Stomach smooth muscle (tissue), 2 donors: ENCODE measurements around the gene ZNF512B.
A peak's percentile ranks its signal among the peaks of the same experiment; 100 is the strongest.

Experiments
- H3K27ac ChIP-seq: one replicate; pipeline ENCODE4 v1.7.0; 2013; ENCODE audit warnings: mild to moderate bottlenecking, low read length, inconsistent platforms
- H3K27me3 ChIP-seq, 2 donors: one replicate each; pipeline ENCODE4 v1.7.0; 2013; ENCODE audit warnings: low read length in 2 of 2; ENCODE audit not compliant: insufficient read depth in 2 of 2, control insufficient read depth in 1 of 2
- H3K36me3 ChIP-seq, 2 donors: one replicate each; pipeline ENCODE4 v1.7.0; 2013; ENCODE audit warnings: low read length in 2 of 2; ENCODE audit not compliant: control insufficient read depth in 2 of 2, insufficient read depth in 2 of 2
- H3K4me1 ChIP-seq: one replicate; pipeline ENCODE4 v1.7.0; 2013; ENCODE audit warnings: low read length; ENCODE audit not compliant: control insufficient read depth, insufficient read depth
- H3K4me3 ChIP-seq, 2 donors: one replicate each; pipeline ENCODE4 v1.7.0; 2013; ENCODE audit warnings: low read length in 2 of 2
- H3K9ac ChIP-seq, 2 donors: one replicate each; pipeline ENCODE4 v1.7.0; 2013; ENCODE audit warnings: low read length in 2 of 2, mild to moderate bottlenecking in 1 of 2
- H3K9me3 ChIP-seq, 2 donors: one replicate each; pipeline ENCODE4 v1.7.0; 2013; ENCODE audit warnings: low read length in 2 of 2; ENCODE audit not compliant: control insufficient read depth in 2 of 2
- donor health status: healthy.
- donor health status: Pancreatic carcinoma.

ZNF512B gene

DNA sequence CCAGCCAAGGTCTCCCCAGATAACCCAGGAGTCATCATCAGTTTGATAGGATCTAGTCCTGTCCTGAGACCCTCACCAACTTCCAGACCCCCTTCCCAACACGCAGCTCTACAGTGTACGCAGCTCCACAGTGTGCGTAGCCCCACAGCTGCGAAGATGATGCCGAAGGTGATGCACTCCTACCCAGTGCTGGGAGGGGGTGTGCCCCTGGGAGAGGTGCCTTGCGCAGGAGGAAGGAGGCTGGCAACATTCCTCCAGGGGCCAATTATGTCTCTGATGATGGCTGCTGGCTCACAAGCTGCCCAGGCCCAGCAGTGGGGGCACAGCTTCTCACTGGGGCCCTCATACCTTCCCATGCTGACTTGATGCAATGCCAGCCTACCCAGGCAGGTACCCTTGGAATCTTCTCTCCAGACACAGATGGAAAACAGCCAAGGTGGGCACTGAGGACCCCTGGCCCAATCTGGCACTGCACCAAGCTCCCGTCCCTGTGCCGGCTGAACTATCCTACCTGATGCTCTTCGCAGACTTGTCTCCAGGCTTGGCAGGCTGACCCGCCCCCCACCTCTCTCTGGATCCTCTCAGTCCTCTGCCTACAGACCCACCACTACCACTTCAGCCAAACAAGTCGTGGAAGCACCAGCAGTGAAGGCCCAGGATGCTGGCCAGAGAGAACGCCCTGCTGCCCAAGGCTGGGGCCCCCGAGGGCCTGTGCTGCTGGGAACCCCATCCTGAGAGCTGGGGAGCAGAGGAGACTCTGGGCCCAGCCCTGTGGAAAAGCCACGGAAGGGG, 1.4 kb downstream of the ZNF512B start:
- H3K36me3 ChIP-seq: peaks cover 12 to 15% of the 10 kb centered on the region in 2 donors
- H3K4me1 ChIP-seq: peaks cover 18% of the 10 kb centered on the region
- H3K4me3 ChIP-seq: peak overlapping the region; percentile 52 to 76
- H3K9me3 ChIP-seq: no peaks in the 10 kb centered on the region
- H3K9ac ChIP-seq: peak overlapping the region; percentile 75 to 88
- H3K27me3 ChIP-seq: no peaks in the 10 kb centered on the region
- peak overlapping the region; percentile 41 for H3K27ac ChIP-seq

DNA sequence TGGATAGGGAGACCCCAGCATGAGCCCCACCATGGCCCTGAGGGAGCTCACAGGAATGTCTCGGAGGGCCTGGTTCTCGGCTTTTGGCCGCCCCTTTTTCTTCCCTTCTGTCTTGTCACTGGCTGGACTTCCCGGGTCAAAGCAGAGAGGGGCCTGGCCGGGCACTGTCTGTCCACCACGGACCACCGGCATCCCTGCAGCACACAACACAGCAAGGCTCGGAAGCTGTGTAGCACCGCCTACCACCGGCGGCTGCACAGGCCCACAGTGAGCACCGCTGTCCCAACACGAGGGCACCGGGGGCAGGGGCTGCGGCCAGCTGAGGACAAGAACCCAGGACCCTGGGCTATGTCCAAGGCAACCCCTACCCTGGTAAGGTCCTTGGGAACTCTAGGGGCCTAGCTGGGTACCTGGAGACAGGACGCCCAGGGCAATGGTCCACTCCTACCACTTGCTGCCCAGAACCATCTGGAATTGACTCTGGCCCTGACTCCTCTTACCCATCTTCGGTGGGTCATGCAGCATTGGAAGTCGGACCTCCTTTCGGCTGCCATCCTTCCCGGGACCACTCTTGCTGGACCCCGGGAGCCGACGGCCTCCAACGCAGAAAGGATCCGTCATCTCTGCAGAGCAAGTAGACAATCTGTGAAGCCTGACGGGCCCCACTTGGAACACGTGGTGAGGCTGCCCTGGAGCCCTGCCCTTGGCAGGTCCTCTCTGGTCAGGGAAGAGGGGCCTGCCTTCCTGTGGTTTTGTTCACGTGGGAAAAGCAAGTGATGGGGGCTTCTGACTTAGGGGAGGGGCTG, 2.2 kb downstream of the ZNF512B start:
- Histone ChIP-seq H3K27me3 (no peaks in the 10 kb centered on the region), H3K27ac (no peak overlapping the region), H3K9ac (no peak overlapping the region)

DNA sequence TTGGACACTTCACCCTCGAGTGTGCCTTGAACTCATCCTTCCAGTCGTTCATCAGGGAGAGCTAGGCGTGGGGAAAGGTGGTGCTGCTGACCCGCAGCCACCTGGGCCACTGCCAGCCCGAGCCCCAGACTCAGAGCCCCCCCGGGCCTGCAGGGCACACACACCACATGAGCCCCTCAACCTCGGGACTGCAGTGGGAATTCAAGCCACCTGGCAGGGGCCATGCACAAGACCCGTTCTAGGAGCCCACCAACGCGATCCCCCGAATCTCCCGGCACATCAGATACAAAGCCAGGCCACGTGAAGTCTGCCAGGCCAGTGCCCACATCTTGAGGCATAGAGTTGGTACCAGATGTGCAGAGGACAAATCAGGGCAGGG, 2.8 kb downstream of the ZNF512B start:
- Histone ChIP-seq H3K36me3 (peaks cover 15 to 22% of the 10 kb centered on the region in 2 donors), H3K9ac (no peak overlapping the region), H3K4me1 (peaks cover 18% of the 10 kb centered on the region), H3K27me3 (no peaks in the 10 kb centered on the region), H3K27ac (no peak overlapping the region), H3K9me3 (no peaks in the 10 kb centered on the region), H3K4me3 (no peak overlapping the region)

More for the DNA sequence above, 2.2 kb downstream of the ZNF512B start:
- no peaks in the 10 kb centered on the region for H3K9me3 ChIP-seq
- H3K4me1 ChIP-seq: peaks cover 18% of the 10 kb centered on the region
- peaks cover 15 to 18% of the 10 kb centered on the region in 2 donors for H3K36me3 ChIP-seq
- no peak overlapping the region for H3K4me3 ChIP-seq

DNA sequence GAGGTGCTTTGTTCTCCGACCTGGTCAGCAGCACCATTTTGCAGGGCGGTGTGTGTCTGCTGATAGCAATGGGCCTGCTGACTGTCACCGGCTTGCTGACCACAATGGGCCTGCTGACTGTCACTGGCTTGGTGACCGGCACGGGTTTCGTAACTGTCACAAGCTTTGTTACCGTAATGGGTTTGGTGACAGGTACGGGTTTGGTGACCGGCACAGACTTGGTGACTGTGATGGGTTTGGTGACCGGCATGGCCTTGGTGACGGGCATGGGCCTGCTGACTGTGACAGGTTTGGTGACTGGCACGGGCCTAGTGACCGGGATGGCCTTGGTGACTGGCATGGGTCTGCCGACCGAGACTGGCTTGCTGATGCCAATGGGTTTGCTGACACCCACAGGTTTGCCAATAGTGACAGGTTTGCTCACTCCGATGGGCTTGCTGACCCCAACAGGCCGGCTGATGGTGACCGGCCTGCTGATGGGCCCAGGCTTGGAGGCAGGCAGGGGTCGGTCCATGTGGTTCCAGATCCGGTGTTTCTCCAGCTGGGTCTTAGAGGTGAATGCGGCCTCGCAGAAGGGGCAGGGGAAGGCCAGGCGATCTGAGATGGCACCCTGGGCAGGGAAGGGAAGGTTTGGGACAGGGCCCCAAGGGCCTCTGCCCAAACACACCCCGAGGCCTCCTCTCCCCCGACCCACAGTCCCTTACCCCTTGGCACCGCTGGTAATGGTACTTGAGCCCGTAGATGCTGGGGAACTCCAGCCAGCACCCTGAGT, 3.4 kb downstream of the ZNF512B start:
- Histone ChIP-seq H3K9me3 (no peaks in the 10 kb centered on the region), H3K9ac (no peak overlapping the region), H3K4me1 (peaks cover 18% of the 10 kb centered on the region), H3K4me3 (no peak overlapping the region), H3K27ac (no peak overlapping the region), H3K27me3 (no peaks in the 10 kb centered on the region), H3K36me3 (peaks cover 15 to 26% of the 10 kb centered on the region in 2 donors)

DNA sequence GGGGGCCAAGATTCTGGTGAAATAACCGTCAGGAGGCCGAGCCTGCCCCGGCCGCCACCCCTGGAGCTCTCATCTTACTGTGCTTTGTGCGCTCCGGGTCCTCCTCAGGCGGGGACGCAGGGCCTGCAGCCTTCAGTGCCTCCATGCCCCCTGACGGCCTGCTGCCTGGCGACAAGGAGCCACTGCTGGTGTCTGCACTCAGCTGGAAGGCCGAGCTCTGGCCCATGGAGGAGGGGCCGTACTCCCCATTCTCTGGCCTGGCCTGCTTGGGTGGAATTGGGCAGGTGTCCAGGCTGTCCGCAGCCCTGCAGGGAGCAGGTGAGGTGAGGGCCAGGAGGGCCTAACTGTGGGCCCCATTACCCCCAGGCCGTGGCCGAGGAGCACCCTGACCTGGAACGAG, 5.3 kb downstream of the ZNF512B start:
- H3K4me1 ChIP-seq: peaks cover 12% of the 10 kb centered on the region
- no peak overlapping the region for H3K4me3 ChIP-seq
- peaks cover 15 to 29% of the 10 kb centered on the region in 2 donors for H3K36me3 ChIP-seq
- H3K9ac ChIP-seq: no peak overlapping the region
- H3K27me3 ChIP-seq: no peaks in the 10 kb centered on the region
- H3K9me3 ChIP-seq: no peaks in the 10 kb centered on the region
- no peak overlapping the region for H3K27ac ChIP-seq

DNA sequence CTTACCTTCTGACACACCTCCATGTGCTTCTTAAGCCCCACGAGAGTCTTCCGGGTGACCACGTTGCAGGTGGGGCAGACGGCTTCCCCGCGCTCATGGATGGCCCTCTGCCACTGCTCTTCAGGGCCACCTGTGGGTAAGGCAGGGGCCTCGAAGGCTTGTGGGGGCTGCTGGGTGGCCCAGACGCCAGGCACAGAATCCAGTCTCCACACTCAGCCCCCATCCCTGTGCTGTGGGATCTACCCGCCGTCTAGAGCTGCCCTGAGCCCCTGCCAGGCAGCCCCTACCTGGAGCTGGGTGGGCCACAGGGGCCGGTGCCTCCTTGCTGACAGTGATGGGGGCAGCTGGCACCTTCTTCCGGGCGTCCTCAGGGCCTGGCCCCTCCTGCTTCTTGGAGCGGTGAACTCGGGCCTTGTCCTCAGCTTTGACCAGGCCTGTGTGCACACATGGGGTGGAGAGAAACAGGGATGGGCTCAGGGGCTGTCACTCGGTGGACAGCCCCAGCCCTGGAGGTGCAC, 5.9 kb downstream of the ZNF512B start:
- Histone ChIP-seq H3K36me3 (peaks cover 15 to 32% of the 10 kb centered on the region in 2 donors), H3K27ac (no peak overlapping the region), H3K4me3 (no peak overlapping the region), H3K9ac (no peak overlapping the region), H3K4me1 (peaks cover 7% of the 10 kb centered on the region), H3K27me3 (no peaks in the 10 kb centered on the region), H3K9me3 (no peaks in the 10 kb centered on the region)

DNA sequence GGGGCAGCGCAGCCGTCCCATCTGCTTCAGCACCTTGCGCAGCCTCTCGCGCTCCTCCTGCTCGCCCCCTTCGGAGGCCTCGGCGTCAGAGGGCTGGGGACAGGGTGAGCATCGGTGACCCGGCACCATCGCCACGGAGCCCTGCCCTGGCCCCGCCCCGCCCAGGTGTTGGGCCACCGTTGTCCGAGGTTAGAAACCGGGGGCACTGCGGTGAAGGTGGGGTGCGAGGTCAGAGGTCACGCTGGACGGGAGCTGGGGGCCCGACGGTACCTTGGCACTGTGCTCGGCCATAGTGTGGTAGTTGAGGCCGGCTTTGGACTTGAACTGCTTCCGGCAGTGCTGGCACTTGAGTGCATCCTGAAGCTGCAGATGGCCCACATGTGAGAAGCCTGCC, 6.4 kb downstream of the ZNF512B start:
- H3K36me3 ChIP-seq: peaks cover 15 to 32% of the 10 kb centered on the region in 2 donors
- no peak overlapping the region for H3K9ac ChIP-seq
- no peak overlapping the region for H3K27ac ChIP-seq
- H3K9me3 ChIP-seq: no peaks in the 10 kb centered on the region
- H3K4me1 ChIP-seq: peaks cover 2% of the 10 kb centered on the region
- no peaks in the 10 kb centered on the region for H3K27me3 ChIP-seq
- no peak overlapping the region for H3K4me3 ChIP-seq

DNA sequence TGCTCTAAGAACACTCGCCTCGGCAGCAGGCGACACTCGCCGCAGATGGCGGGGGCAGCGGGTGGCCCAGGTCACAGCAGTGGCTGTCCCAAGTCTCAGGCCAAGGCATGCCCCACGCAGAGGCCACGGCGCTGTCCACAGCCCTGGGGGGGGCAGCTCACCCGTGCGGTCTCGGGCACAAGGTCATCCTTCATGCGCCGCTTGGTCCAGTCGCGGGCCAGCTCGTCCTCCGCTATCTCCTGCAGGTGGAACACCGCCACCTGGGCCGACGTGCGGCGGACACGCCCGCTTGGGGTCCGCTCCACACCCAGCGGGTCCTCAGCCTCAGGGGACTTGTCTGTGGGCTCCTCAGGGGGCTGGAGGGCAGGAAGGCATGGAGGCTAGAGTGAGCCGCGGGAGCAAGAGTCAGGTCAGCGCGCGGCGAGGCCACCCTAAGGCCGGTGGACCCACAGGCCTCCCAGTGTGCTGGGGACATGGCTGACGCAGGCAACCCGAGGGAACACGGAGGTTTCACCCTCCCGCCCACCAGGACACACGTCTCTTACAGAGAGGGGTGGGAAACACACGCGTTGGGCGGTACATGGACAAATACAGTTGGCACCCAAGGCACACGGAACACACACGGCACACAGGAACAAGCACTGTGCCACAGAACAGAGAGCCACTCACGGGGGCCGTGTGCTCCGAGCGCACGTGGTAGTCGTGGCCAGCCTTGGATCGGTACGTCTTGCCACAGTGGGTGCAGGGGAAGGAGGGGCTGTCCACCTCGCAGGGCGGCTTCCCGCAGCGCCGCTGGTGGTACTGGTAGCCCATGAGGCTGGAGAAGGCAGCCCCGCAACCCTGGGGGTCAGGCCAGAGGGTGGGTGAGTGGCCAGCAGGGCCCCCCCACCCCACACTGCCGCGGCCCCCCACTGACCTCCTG, 7.0 kb downstream of the ZNF512B start:
- Histone ChIP-seq H3K36me3 (peaks cover 15 to 32% of the 10 kb centered on the region in 2 donors), H3K27ac (no peak overlapping the region), H3K4me1 (peaks cover 3% of the 10 kb centered on the region), H3K9ac (no peak overlapping the region), H3K4me3 (no peak overlapping the region), H3K9me3 (no peaks in the 10 kb centered on the region), H3K27me3 (no peaks in the 10 kb centered on the region)

DNA sequence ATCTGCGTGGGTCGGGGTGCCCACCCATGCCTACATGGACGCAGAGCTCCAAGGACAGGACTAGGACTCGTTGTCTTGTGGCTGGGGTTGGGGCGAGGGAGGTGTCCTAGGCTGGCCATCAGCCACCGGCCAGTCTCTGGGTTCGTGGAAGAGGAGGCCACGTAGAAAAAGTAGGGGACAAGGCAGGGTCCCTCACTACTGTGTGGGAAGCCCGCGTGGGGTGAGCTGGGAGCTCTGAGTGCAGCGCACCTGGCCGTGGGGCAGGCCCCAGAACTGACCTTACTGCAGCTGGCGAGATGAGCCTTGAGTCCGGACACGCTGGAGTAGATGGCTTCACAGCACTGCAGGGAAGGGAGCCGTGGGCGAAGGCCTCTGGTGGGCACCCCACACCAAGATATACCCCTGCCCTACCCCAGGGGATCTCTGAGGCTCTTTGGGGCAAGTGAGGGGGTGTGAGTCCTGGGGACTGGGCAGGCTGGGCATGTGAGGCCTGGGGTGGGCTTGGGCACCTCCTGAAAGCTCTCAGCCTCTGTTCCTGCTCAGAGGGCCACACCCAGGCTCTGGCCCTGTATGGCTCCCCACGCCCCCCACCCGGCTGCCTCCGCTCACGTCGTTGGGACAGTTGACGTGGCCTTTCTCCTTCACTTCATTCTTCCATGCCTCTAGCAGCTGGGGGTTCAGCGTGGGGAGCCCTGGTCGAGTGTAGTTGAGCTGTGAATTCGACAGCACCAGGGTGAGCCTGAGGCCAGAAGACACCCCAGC, 7.9 kb downstream of the ZNF512B start:
- Histone ChIP-seq H3K4me1 (peaks cover 9% of the 10 kb centered on the region), H3K9ac (no peak overlapping the region), H3K36me3 (peaks cover 12 to 30% of the 10 kb centered on the region in 2 donors), H3K4me3 (no peak overlapping the region), H3K27me3 (no peaks in the 10 kb centered on the region), H3K27ac (no peak overlapping the region), H3K9me3 (no peaks in the 10 kb centered on the region)
